GM18861 (cell line): Measurements from ENCODE around the gene RUFY1.

ENCODE experiments used
- ATAC-seq: cut with Tn5 transposase; IDR thresholded peaks from one replicate; pipeline ENCODE4 v1.9.1; 2021; ENCODE audit not compliant: unreplicated experiment

RUFY1 gene

DNA sequence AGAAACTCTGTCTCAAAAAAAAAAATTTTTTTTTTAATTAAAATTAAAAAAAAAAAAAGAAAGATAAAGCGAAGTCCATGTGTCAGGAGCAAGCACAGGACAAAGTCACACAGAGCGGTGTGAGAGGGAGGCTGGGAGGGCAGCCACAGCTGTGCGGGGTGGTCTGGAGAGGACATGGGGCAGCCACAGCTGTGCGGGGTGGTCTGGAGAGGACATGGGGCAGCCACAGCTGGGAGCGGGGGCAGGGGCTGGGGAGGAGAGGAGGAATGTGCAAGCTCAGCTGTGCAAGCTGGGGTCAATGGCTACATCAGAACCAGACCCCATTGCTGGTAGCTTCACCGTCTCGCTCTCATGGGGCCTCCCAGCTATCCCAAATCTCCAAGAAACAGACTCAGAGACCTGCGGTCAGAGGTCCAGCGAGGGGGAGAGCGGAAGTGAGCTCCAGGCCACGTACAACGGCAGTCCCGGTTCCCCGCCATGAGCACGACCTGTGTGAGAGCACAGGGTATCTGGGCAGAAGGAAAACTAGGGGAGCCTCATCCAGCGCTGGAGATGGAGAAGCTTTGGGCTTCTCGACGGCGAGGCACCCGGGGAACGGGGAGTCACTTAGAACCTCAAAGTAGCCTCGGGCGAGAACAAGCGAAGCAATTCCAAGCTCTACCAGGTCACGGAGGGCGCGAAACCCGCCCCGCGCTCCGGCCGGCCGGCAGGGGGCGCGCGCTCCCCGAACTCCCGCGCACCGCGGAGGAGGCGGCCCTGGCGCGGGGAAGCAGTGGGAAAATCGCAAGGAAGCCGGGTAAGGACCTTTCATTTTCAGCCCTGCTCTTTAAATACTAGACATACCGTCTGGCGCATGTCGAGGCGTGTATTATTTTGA is 107.2 kb downstream of the RUFY1 start:
- ATAC-seq = peak; percentile 81

- peak; percentile 41 for ATAC-seq
Measured at GRCh38 chr5:179658179-179658856, 108.0 kb downstream of the RUFY1 start.
